ENCODE measurements around the gene MPHOSPH9.

The MPHOSPH9 gene

DNA sequence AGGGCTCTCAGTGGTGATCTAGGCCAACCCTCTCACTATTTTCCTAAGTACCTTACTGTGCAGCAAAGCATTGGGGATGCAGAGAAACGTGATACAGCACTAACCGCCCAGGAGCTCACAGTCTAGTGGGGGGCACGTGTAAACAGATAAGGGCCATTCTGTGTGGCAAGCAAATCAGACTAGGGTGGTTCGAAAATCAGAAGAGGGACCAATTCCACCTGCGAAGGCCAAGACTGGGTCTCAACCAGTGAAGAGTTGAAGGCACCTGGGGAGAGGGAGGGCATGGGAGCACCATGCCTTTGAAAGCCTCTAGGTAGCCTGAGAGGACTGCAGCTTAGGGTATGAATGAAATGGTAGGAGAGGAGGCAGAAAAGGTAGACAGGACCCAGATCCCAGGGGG is 84.3 kb downstream of the MPHOSPH9 start:
- no peak for DNase-seq

DNA sequence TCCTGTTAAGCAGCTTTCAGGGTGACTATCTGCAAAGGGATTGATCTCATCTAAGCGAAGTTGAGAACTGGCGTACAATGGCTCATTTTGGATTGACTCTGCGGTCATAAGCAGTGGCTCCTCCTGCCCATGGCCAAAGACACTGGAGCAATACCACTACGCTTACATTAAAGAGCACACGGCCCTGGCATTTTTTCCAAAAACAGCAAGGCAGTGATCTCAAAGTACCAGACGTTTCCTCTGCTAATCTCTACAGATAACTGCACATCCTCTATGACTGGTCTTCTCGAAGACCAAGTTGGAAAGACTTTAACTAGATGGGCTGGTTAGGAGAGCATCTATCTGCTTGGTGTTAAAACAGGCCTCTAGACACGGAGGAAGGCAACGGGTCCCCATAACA is 84.7 kb downstream of the MPHOSPH9 start:
- no peak for DNase-seq

- no peak for DNase-seq
These were observed 87.7 kb downstream of the MPHOSPH9 start for GRCh38 chr12:123145211-123145610.

DNA sequence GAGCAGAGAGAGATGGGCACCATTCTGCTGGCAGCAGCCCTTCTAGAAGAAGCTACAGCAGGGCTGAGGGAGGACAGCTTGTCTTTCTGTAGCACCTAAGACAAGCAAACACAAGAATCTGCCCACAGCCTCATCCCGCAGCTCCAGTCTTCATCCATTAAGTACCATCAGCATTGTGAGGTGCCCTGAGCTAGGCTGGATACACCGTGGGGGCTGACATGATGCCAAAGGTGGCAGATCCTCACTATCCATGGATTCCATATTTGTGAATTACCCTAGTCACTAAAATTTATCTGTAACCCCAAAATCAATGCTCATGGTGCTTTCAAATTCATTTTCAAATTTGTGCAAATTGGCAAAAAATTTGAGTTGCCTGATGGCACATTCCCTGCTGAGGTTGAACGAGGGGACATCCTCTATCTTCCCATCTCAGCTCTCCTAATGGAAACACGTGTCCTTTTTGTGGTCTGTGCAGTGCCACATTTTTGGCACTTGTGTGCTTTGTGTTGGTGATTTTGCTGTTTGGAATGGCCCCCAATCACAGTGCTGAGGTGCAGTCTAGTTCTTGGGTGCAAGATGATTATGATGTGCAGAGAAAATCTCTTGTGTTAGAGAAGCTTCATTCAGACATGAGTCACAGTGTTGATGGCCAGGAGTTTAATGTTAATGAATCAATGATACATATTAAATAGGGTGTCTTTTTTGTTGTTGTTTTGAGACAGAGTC is 89.0 kb downstream of the MPHOSPH9 start:
- DNase-seq = no peak

GRCh38 chr12:123142921-123143735 is 89.8 kb downstream of the MPHOSPH9 start:
- DNase-seq = no peak

- no peak for DNase-seq
These were observed 90.5 kb downstream of the MPHOSPH9 start for GRCh38 chr12:123142518-123142840.

- no peak for DNase-seq
These were observed 91.1 kb downstream of the MPHOSPH9 start for GRCh38 chr12:123141615-123142517.

GRCh38 chr12:123140676-123141614 is 92.0 kb downstream of the MPHOSPH9 start:
- no peak for DNase-seq

DNA sequence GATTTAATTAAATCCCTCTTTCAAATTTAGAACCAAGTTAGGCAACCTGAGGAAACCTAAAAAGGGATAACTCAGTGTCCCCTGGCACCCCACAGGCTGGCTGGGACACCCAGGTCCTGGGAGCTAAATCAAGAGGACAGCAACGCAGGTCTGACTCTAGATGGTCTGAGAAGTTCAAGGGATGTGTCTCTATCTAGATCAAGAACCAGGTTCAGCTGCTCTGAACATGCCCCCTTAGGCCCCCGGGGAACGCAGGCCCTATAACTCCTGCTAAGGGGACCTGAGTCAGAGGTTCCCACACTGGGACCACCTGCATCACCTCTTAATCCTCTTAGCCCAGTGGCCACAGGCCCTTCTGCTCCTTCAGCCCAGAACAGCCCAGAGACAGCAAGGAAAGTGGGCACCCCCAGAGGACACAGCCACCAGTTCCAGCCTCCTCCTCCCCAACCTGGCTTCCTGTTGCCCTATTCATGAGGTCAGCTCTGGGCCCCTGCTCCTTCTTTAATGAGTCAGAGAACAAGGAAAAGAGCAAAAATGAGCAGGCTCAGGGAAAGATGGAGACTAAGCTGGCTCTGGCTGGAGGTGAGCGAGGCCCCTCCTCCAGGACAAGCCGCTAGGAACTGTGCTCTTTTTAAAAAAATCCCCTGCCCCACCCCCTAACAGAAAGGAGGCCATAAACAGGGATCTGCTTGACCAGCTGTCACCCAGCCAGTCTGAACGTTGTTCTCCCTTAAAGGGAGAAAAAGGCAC is 92.8 kb downstream of the MPHOSPH9 start:
- DNase-seq = no peak

DNA sequence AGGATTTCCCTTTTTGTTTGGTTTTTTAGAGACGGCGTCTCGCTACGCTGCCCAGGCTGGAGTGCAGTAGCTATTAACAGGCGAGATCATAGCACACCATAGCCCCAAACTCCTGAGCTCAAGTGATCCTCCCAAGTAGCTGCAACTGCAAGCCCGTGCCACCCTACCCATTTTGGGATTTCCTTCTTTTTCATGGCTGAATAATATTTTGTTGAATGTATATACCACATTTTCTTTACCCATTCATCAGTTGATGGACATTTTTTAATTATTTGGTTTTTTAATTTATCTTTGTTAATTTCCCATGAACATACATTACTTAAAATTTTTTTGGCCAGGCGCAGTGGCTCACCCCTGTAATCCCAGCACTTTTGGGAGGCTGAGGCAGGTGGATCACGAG is 97.3 kb downstream of the MPHOSPH9 start:
- DNase-seq = no peak

DNA sequence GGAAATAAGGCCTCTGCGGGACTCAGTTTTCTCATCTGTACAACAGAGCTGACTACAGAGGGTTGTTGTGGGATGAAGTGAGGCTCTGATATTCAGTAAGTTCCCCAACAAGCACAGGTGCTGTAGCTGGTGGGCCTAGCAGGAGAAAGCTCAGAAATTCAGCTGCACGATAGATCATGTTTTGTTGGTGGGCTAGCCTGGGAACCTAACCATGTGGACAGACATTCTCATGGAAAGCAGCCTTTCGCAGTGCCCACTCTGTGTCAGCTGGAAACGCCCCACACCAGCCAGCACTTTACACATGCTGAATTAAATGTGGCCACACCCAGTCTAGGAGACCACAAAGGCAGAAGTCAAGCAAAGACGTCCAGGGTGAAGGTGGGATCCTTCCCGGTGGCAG is 98.1 kb downstream of the MPHOSPH9 start:
- no peak for DNase-seq

DNA sequence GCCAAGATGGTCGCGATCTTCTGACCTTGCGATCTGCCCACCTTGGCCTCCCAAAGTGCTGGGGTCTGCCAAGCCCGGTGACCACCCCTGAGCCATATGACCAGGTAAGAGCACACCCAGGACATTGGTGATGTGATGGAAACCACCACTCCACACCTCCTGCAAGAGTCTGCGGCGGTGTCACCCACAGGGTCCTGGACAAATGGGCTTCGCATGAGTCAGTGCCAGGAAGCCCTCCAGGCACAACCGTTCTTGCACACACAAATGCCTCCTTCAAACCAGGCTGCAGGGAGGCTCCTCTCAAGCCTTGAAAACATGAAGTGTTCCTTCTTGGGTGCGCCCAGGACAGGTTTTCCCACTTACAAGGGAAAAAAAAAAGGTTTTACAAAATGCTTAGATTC is 98.7 kb downstream of the MPHOSPH9 start:
- no peak for DNase-seq

DNA sequence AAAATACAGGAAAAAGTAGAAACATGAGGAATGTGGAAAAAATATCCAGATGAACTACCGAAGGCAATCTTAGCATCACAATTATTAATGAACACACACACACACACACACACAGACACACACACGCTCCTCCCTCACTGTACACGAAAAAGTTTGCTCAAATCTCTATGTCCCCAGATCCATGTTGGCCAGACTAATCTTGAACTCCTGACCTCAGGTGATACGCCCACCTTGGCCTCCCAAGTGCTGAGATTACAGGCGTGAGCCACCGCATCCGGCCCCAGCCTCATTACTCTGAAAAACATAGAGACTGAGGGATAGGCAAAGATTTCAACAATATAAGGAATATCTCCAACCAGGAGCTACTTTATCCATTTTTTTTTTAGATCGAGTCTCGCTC is 99.2 kb downstream of the MPHOSPH9 start:
- DNase-seq = no peak

DNA sequence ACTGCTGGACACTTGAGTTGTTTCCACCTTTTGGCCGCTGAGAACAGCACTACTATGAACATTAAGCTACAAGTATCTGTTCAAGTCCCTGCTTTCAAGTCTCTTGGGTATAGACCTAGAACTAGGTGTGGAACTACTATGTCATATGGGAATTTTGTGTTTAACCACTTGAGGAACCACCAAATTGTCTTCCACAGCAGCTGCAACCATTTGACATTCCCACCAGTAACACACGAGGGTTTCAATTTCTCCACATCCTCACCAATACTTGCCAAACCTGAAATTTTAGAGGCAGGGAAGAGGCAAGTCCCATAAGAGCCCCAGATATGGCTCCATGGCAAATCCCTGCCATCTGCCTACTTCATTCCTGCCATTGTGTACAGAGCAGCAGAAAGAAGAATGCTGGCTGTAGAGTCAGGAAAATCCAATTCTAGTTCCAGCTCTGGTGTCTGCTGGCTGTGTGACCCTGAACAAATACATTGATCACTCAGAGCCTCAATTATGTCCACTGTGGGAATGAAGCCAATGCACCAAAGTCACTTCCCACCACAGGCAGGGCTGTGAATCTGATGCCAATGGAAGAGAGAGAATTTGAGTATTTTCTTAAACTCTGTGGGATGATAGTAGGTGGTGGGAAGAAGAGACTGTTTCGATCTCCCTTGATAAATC is 99.9 kb downstream of the MPHOSPH9 start:
- DNase-seq = no peak

GRCh38 chr12:123131879-123132402 is 101.0 kb downstream of the MPHOSPH9 start:
- DNase-seq = no peak

- DNase-seq = no peak
These were observed 101.6 kb downstream of the MPHOSPH9 start for GRCh38 chr12:123131291-123131832.

DNA sequence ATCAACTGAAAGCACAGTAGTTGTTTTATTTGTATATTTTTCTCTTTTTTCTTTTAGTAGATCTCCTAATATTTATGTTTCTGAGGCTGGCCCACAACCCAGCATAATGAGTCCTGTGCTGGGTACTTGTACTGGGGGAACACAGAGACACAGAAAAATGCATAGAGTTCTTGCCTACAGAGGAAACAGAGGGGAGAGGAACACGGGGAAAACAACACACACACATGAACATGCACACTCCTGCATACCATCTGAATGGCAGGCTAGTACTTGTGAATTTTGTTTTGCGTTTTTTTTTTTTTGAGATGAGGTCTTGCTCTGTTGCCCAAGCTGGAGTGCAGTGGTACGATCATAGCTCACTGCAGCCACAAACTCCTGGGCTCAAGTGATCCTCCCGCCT is 103.3 kb downstream of the MPHOSPH9 start:
- DNase-seq = no peak

DNA sequence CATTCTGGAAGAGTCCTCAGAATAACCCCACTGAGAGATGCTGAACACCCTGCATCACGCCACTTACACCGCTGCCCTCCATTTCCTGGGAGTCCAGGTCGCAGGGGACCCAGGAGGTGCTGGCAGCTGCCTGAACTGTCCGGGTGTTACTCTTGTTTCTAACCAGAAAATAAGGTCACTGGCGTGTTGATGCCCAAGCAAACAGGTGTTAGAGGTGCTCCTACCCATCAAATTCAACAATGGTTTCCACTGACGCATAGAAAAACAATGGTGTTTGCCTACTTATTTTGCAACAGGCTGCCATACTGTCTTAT is 105.8 kb downstream of the MPHOSPH9 start:
- DNase-seq = no peak

DNA sequence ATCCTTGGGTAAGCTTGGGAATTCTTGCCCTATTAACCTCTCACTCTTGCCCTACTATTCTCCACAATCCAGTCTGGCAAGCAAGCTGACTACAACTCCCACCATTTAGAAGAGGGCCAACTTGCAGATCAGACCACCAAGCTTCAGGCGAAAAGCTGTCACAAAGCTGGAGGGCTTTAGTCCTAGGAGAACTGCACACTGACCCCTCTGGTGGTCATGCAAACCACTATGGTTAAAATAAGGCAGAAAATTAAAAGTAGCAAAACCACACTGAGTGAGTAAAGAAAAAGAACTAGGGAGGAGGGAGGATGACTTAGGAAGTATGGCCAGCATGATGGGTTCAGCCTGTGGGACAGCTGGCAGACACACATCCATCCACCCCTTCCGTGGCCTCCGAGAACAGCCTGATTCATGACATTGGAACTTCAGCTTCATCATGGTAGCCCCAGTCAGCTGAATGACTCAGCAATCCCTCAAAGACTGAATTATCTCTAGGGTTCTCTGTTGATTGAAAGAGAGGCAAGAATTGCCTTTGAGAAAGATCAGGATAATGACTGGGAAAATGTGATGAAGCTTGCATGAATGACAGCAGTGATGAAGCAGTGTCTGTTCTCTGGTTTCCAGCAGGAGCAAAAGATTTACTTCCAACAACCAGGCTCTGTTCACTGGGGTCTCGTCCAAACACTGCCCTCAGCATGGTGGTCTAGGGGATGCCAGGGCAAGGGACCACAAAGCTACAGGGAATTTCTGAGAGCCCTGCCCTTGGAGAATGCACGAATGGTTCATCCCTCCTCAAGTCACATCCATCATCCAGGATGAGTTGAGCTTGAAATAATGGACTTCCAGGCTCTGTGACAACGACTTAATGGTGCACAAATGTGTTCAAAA is 106.4 kb downstream of the MPHOSPH9 start:
- DNase-seq = no peak

- DNase-seq = no peak
These were observed 110.3 kb downstream of the MPHOSPH9 start for GRCh38 chr12:123122626-123123025.
